MM.1S (cell line): ENCODE results near the gene COIL.

ENCODE experiments used
- DNase-seq: peaks from one replicate; pipeline ENCODE4 v3.0.0-alpha.2; 2015
- H2AFZ ChIP-seq: fragments of 300-600 bp; sonication (generic); 2 replicates; pipeline ENCODE4 v1.6.0; 2016; ENCODE audit warnings: antibody characterized with exemption, low read length
- H3F3A ChIP-seq: fragments of 300-600 bp; sonication (generic); 2 replicates; pipeline ENCODE4 v1.6.1; 2016; ENCODE audit warnings: mild to moderate bottlenecking, antibody characterized with exemption, low read length, moderate library complexity, mixed read lengths; ENCODE audit not compliant: insufficient read depth
- H3K27ac ChIP-seq: fragments of 300-600 bp; sonication (generic); 2 replicates; pipeline ENCODE4 v1.5.1; 2016; ENCODE audit warnings: mild to moderate bottlenecking, low read length
- H3K27me3 ChIP-seq: fragments of 300-600 bp; sonication (generic); replicated peaks from 2 replicates; pipeline ENCODE4 v1.6.0; 2016; ENCODE audit warnings: low read length; ENCODE audit not compliant: insufficient read depth
- H3K36me3 ChIP-seq: fragments of 300-600 bp; sonication (generic); replicated peaks from 2 replicates; pipeline ENCODE4 v1.6.1; 2016; ENCODE audit warnings: mild to moderate bottlenecking, low read length, mixed read lengths; ENCODE audit not compliant: insufficient read depth
- H3K4me1 ChIP-seq: fragments of 300-600 bp; sonication (generic); 2 replicates; pipeline ENCODE4 v1.6.1; 2016; ENCODE audit warnings: low read length, mixed read lengths
- H3K4me2 ChIP-seq: fragments of 300-600 bp; sonication (generic); 2 replicates; pipeline ENCODE4 v1.6.0; 2016; ENCODE audit warnings: low read depth, low read length
- H3K4me3 ChIP-seq: fragments of 300-600 bp; sonication (generic); 2 replicates; pipeline ENCODE4 v1.5.1; 2016; ENCODE audit warnings: low read length, mixed read lengths
- H3K79me2 ChIP-seq: fragments of 300-600 bp; sonication (generic); 2 replicates; pipeline ENCODE4 v1.6.1; 2016; ENCODE audit warnings: mixed run types, low read length, mixed read lengths
- H3K9ac ChIP-seq: fragments of 300-600 bp; sonication (generic); 2 replicates; pipeline ENCODE4 v1.6.1; 2016; ENCODE audit warnings: low read length, mixed read lengths
- H3K9me2 ChIP-seq: fragments of 300-600 bp; sonication (generic); replicated peaks from 2 replicates; pipeline ENCODE4 v1.6.1; 2016; ENCODE audit warnings: mild to moderate bottlenecking, low read length, mixed read lengths; ENCODE audit not compliant: insufficient read depth
- H3K9me3 ChIP-seq: fragments of 300-600 bp; sonication (generic); replicated peaks from 2 replicates; pipeline ENCODE4 v1.6.1; 2016; ENCODE audit warnings: mild to moderate bottlenecking, low read length, mixed read lengths; ENCODE audit not compliant: insufficient read depth
- H4K20me1 ChIP-seq: fragments of 300-600 bp; sonication (generic); 2 replicates; pipeline ENCODE4 v1.6.1; 2016; ENCODE audit warnings: mild to moderate bottlenecking, low read length, moderate library complexity, mixed read lengths; ENCODE audit not compliant: insufficient read depth
- EZH2 ChIP-seq: fragments of 300-600 bp; sonication (generic); optimal IDR thresholded peaks from 2 replicates; pipeline ENCODE3; 2017; ENCODE audit warnings: low read depth, mild to moderate bottlenecking, antibody characterized with exemption, low read length, mixed read lengths
- EZH2phosphoT487 ChIP-seq: fragments of 300-600 bp; sonication (generic); IDR thresholded peaks from 2 replicates; pipeline ENCODE4 v1.6.1; 2018; ENCODE audit warnings: antibody characterized with exemption, low read length
- TF ChIP-seq, protein P1 (sequence below): fragments of 300-600 bp; sonication (generic); IDR thresholded peaks from 2 replicates; pipeline ENCODE4 v1.5.1; 2016; ENCODE audit warnings: antibody characterized with exemption, low read length, mixed read lengths

The COIL gene

DNA sequence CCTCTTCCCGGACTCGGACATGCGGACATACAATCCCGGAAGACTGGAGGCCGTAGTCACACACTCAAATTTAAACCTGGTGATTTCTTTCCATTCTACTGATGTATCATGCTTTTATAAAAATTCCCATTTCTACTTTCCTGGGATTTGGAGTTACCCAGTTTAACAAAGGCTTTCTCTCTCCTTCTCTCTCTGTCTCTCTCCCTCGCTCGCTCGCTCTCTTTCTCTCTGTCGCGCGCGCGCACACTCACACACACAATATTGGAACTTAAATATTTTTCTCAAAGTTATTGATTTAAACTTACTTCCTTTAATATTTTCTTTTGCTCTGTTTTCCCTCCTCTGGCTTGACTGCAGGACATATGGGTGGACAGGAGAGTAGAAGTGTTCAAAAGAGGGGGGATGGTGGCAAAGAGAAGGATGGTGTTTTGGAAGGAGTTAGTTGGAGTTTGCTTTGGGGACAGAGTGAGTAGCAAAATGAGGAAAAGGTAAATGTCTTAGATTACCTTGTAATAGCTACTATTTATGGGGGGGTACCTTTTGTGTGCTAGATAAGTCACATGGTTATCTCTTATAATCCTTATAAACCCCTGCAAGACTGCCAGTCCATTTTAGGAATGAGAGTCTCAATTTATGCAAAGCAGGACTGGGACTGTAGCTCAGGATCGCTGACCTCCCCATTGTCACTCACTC, 46.1 kb downstream of the COIL start:
- H3K4me1 ChIP-seq: peaks cover 5% of the 10 kb centered on the region
- peak overlapping the region; percentile 89 for H3K9ac ChIP-seq
- H3F3A ChIP-seq: peaks cover 16% of the 10 kb centered on the region
- peak overlapping the region; percentile 82; the same call in 1 of the 2 replicates for H3K27ac ChIP-seq
- H3K4me3 ChIP-seq: peak overlapping the region; percentile 87
- DNase-seq: no peak
- H3K9me2 ChIP-seq: no peaks in the 10 kb centered on the region
- TF ChIP-seq, protein P1, sequence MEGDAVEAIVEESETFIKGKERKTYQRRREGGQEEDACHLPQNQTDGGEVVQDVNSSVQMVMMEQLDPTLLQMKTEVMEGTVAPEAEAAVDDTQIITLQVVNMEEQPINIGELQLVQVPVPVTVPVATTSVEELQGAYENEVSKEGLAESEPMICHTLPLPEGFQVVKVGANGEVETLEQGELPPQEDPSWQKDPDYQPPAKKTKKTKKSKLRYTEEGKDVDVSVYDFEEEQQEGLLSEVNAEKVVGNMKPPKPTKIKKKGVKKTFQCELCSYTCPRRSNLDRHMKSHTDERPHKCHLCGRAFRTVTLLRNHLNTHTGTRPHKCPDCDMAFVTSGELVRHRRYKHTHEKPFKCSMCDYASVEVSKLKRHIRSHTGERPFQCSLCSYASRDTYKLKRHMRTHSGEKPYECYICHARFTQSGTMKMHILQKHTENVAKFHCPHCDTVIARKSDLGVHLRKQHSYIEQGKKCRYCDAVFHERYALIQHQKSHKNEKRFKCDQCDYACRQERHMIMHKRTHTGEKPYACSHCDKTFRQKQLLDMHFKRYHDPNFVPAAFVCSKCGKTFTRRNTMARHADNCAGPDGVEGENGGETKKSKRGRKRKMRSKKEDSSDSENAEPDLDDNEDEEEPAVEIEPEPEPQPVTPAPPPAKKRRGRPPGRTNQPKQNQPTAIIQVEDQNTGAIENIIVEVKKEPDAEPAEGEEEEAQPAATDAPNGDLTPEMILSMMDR: no peak
- TF ChIP-seq EZH2phosphoT487 (no peak), EZH2 (no peak)
- H3K27me3 ChIP-seq: no peaks in the 10 kb centered on the region
- H3K79me2 ChIP-seq: peaks cover 46% of the 10 kb centered on the region
- peak overlapping the region; percentile 79 for H3K4me2 ChIP-seq
- H3K9me3 ChIP-seq: no peaks in the 10 kb centered on the region
- H3K36me3 ChIP-seq: no peaks in the 10 kb centered on the region
- peaks cover 10% of the 10 kb centered on the region for H4K20me1 ChIP-seq
- peak overlapping the region; percentile 67 for H2AFZ ChIP-seq

DNA sequence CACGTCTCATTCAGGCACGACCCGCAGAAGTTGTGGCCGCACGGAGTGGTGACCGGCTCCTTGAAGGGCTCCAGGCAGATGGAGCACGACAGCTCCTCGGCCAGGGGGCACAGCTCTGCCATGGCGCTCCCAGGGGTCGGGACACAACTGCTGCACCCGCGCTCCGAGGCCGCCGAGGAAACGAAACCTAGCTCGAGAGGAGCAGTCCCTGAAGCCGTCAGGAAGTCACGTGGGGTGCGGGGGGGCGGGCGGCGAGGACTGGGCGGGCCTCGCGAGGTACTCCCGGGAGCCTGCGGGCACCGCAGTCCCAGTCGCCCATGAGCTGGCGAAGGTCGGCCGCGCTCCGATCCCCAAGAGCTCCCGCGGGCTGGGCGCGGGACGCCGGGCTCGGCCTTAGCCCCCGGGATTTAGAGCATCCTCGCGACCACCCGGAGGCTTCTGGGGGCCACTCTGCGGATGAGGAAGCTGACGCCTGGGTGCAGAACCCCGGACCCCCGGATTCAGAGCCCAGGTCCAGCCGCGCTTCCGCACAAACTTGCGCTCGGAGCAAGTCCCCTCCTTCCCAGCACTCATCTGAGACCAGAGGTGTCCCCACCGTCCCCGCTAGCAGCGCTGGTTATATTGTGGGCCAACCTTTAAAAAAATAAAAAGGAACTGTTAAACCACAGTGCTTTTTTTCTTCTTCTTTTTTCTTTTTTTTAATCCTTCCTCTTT, 46.8 kb downstream of the COIL start, which contains the start of gene TRIM25:
TSS of gene TRIM25 (minus strand) at position 183 of the 714 bp plus-strand sequence. CDS start at position 122, 61 bp downstream.
- DNase-seq: peak; percentile 94
- peaks cover 9% of the 10 kb centered on the region for H3K4me1 ChIP-seq

DNA sequence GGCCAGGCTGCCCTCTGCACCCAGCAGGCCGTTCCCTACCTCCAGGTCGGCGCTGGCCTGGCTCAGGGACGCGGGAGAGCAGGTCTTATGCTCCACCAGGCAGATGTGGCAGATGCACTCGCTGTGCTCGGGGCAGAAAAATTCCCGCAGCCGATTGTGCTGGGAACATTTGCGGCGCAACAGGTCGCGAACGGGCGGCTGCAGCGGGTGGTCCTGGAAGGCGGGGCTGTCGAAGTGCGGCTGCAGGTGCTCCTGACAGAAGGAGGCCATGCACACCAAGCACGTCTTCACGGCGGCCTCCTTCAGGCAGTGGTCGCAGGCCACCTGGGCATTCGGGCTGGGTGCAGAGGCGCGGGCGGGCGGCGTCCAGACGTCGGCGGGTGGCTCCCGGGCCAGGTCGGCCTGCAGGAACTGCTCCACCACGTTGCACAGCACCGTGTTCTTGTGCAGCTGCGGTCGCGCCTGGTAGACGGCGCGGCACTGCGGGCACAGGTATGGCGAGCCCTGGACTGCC, 47.4 kb downstream of the COIL start:
- no peaks in the 10 kb centered on the region for H3K9me2 ChIP-seq
- peaks cover 18% of the 10 kb centered on the region for H4K20me1 ChIP-seq
- no peaks in the 10 kb centered on the region for H3K9me3 ChIP-seq
- peak overlapping the region; percentile 93 for H3K4me2 ChIP-seq
- no peaks in the 10 kb centered on the region for H3K36me3 ChIP-seq
- peak overlapping the region; percentile 41 for H2AFZ ChIP-seq
- peak overlapping the region; percentile 89 for H3K9ac ChIP-seq
- peaks cover 27% of the 10 kb centered on the region for H3F3A ChIP-seq
- no peaks in the 10 kb centered on the region for H3K27me3 ChIP-seq
- peaks cover 15% of the 10 kb centered on the region for H3K4me1 ChIP-seq
- H3K27ac ChIP-seq: peak overlapping the region; percentile 82
- H3K4me3 ChIP-seq: peak overlapping the region; percentile 87
- peaks cover 59% of the 10 kb centered on the region for H3K79me2 ChIP-seq
- DNase-seq: no peak
- TF ChIP-seq, protein P1: no peak
- TF ChIP-seq EZH2phosphoT487: no peak
- no peak for TF ChIP-seq EZH2

More for the DNA sequence above, 46.8 kb downstream of the COIL start, which contains the start of gene TRIM25:
- no peaks in the 10 kb centered on the region for H3K27me3 ChIP-seq
- peak within 1 kb of the TSS; percentile 67 for H2AFZ ChIP-seq
- peaks cover 53% of the 10 kb centered on the region for H3K79me2 ChIP-seq
- no peaks in the 10 kb centered on the region for H3K9me3 ChIP-seq
- TF ChIP-seq EZH2 (no peak), EZH2phosphoT487 (no peak)
- TF ChIP-seq, protein P1: no peak
- peak within 1 kb of the TSS; percentile 82 for H3K27ac ChIP-seq
- no peaks in the 10 kb centered on the region for H3K36me3 ChIP-seq
- peaks cover 21% of the 10 kb centered on the region for H3F3A ChIP-seq
- peak within 1 kb of the TSS; percentile 89 for H3K9ac ChIP-seq
- H4K20me1 ChIP-seq: peaks cover 13% of the 10 kb centered on the region
- H3K4me3 ChIP-seq: peak within 1 kb of the TSS; percentile 87
- H3K9me2 ChIP-seq: no peaks in the 10 kb centered on the region
- peak within 1 kb of the TSS; percentile 93 for H3K4me2 ChIP-seq
